HEK293 (cell line): ENCODE data around the gene CELF1.
A peak's percentile ranks its signal among the peaks of the same experiment; 100 is the strongest.

ENCODE experiments used
- CTCF ChIA-PET: fragments of 350-600 bp; formaldehyde crosslinking; extraction: SDS; loops from one replicate; lab custom pipeline; 2021; ENCODE audit warnings: antibody characterized with exemption; lab: Yijun Ruan, JAX
- POLR2A ChIA-PET: fragments of 300-600 bp; formaldehyde crosslinking; extraction: SDS; loops from one replicate; lab custom pipeline; 2020; ENCODE audit warnings: antibody characterized with exemption, inconsistent platforms; lab: Yijun Ruan, JAX
- H3K27ac ChIP-seq: fragments of 200-500 bp; sonication (Bioruptor generic); 2 replicates; pipeline ENCODE4 v1.5.1; 2014; ENCODE audit warnings: low read depth, low read length, control low read depth, inconsistent platforms; ENCODE audit errors: extremely low read depth
- H3K36me3 ChIP-seq, 2 experiments: fragments of 200-500 bp in 1 of 2; sonication (Bioruptor generic) in 1 of 2; 1 replicate in 1 of 2; 2 replicates in 1 of 2; pipeline ENCODE4 v1.5.1; 2014 to 2017; ENCODE audit warnings: inconsistent platforms in 2 of 2, low read length in 2 of 2; ENCODE audit not compliant: control insufficient read depth in 2 of 2, insufficient read depth in 1 of 2
- H3K4me1 ChIP-seq: fragments of 200-500 bp; sonication (Bioruptor generic); 2 replicates; pipeline ENCODE4 v1.5.1; 2014; ENCODE audit warnings: mild to moderate bottlenecking, low read length, inconsistent platforms; ENCODE audit not compliant: control insufficient read depth, insufficient read depth
- H3K4me3 ChIP-seq: 2 replicates; pipeline ENCODE4 v1.5.1; 2011; ENCODE audit warnings: low read depth, mild to moderate bottlenecking, control low read depth, low read length, moderate library complexity
- H3K9me3 ChIP-seq: fragments of 200-500 bp; sonication (Bioruptor generic); 2 replicates; pipeline ENCODE4 v1.5.1; 2014; ENCODE audit warnings: low read depth, low read length, inconsistent platforms; ENCODE audit not compliant: control insufficient read depth, insufficient read depth
- BCL11A ChIP-seq: fragments of 450-650 bp; formaldehyde crosslinking; IDR thresholded peaks from 2 replicates; pipeline ENCODE4 v1.5.1; 2016; ENCODE audit warnings: low read depth, missing biosample characterization, missing genetic modification characterization
- EGR2 ChIP-seq: fragments of 450-650 bp; formaldehyde crosslinking; IDR thresholded peaks from 2 replicates; pipeline ENCODE4 v1.5.1; 2016; ENCODE audit warnings: low read depth, missing biosample characterization, missing genetic modification characterization
- GFI1B ChIP-seq: fragments of 450-650 bp; formaldehyde crosslinking; IDR thresholded peaks from 2 replicates; pipeline ENCODE4 v1.5.1; 2016; ENCODE audit warnings: missing biosample characterization, missing genetic modification characterization
- GLIS2 ChIP-seq: fragments of 450-650 bp; formaldehyde crosslinking; IDR thresholded peaks from 2 replicates; pipeline ENCODE4 v1.5.1; 2016; ENCODE audit warnings: missing biosample characterization, missing genetic modification characterization
- KLF1 ChIP-seq: fragments of 450-650 bp; formaldehyde crosslinking; IDR thresholded peaks from 2 replicates; pipeline ENCODE4 v1.5.1; 2016; ENCODE audit warnings: missing biosample characterization, missing genetic modification characterization
- WT1 ChIP-seq: fragments of 450-650 bp; formaldehyde crosslinking; IDR thresholded peaks from 2 replicates; pipeline ENCODE4 v1.5.1; 2016; ENCODE audit warnings: missing biosample characterization, missing genetic modification characterization
- ZBTB17 ChIP-seq: fragments of 450-650 bp; formaldehyde crosslinking; IDR thresholded peaks from 2 replicates; pipeline ENCODE4 v1.5.1; 2016; ENCODE audit warnings: missing biosample characterization, missing genetic modification characterization
- ZBTB7A ChIP-seq: fragments of 450-650 bp; formaldehyde crosslinking; IDR thresholded peaks from 2 replicates; pipeline ENCODE4 v1.5.1; 2016; ENCODE audit warnings: low read depth, missing biosample characterization, missing genetic modification characterization
- ZNF169 ChIP-seq: fragments of 450-650 bp; formaldehyde crosslinking; IDR thresholded peaks from 2 replicates; pipeline ENCODE4 v1.5.1; 2016; ENCODE audit warnings: missing biosample characterization, missing genetic modification characterization
- ZNF239 ChIP-seq: fragments of 450-650 bp; formaldehyde crosslinking; IDR thresholded peaks from 2 replicates; pipeline ENCODE4 v1.5.1; 2016; ENCODE audit warnings: missing biosample characterization, missing genetic modification characterization
- ZNF248 ChIP-seq: fragments of 450-650 bp; formaldehyde crosslinking; IDR thresholded peaks from 2 replicates; pipeline ENCODE4 v1.5.1; 2017; ENCODE audit warnings: missing biosample characterization, missing genetic modification characterization
- ZNF426 ChIP-seq: fragments of 450-650 bp; formaldehyde crosslinking; IDR thresholded peaks from 2 replicates; pipeline ENCODE4 v1.5.1; 2017; ENCODE audit warnings: missing biosample characterization, missing genetic modification characterization, mild to moderate bottlenecking, inconsistent platforms, moderate library complexity
- ZNF549 ChIP-seq: fragments of 450-650 bp; IDR thresholded peaks from 2 replicates; pipeline ENCODE4 v1.5.1; 2018; ENCODE audit warnings: missing biosample characterization, missing genetic modification characterization, mild to moderate bottlenecking, inconsistent platforms, moderate library complexity
- ZNF785 ChIP-seq: fragments of 450-650 bp; formaldehyde crosslinking; IDR thresholded peaks from 2 replicates; pipeline ENCODE4 v1.5.1; 2016; ENCODE audit warnings: missing biosample characterization, missing genetic modification characterization
- ZNF843 ChIP-seq: fragments of 450-650 bp; formaldehyde crosslinking; IDR thresholded peaks from 2 replicates; pipeline ENCODE4 v1.5.1; 2016; ENCODE audit warnings: missing biosample characterization, missing genetic modification characterization
- TF ChIP-seq, protein P1 (sequence below): fragments of 450-650 bp; formaldehyde crosslinking; conservative IDR thresholded peaks from 2 replicates; pipeline ENCODE4 v1.5.1; 2016; ENCODE audit warnings: low read depth, missing biosample characterization, missing genetic modification characterization
- TF ChIP-seq, protein P2 (sequence below): fragments of 450-650 bp; formaldehyde crosslinking; IDR thresholded peaks from 2 replicates; pipeline ENCODE4 v1.5.1; 2016; ENCODE audit warnings: missing biosample characterization, missing genetic modification characterization
- TF ChIP-seq, protein P3 (sequence below): fragments of 450-650 bp; formaldehyde crosslinking; IDR thresholded peaks from 2 replicates; pipeline ENCODE4 v1.5.1; 2016; ENCODE audit warnings: missing biosample characterization, missing genetic modification characterization
- TF ChIP-seq, protein P4 (sequence below): fragments of 450-650 bp; formaldehyde crosslinking; IDR thresholded peaks from 2 replicates; pipeline ENCODE4 v1.5.1; 2016; ENCODE audit warnings: missing biosample characterization, missing genetic modification characterization
- TF ChIP-seq, protein P5 (sequence below): fragments of 450-650 bp; formaldehyde crosslinking; IDR thresholded peaks from 2 replicates; pipeline ENCODE4 v1.5.1; 2016; ENCODE audit warnings: missing biosample characterization, missing genetic modification characterization

Gene CELF1

DNA sequence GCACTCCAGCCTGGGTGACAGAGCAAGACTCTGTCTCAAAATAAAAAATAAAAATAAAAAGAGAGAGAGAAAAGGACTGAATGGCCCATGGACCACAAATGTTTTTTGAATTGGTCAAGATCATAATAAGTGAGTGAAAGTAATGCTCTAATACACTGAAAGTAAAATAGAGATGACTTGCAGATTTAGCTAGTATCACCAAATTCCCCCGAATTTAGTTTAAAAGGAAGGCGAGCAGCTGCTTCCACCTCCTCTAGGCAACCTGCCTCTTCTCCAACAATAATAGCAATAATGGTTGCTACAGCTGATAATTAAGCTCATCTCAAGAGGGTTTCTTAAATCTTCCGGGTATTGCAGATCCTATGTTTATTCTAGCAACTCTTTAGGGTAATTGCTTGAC is 36.8 kb downstream of the CELF1 start:
- H3K36me3 ChIP-seq, result no peaks in the 10 kb centered on the region
- H3K27ac ChIP-seq, result no peak overlapping the region
- H3K9me3 ChIP-seq, result no peaks in the 10 kb centered on the region
- CTCF ChIA-PET, result interaction anchor here (0.7 to 0.8 kb wide), 3 partner anchors 23 to 575 kb away, joined by 3 to 4 read pairs (median 3); no protein-coding TSS in a partner anchor
- TF ChIP-seq ZBTB7A (tag by site-specific recombination), result no peak
- TF ChIP-seq ZNF426 (tag by site-specific recombination), result no peak
- TF ChIP-seq, protein P1, sequence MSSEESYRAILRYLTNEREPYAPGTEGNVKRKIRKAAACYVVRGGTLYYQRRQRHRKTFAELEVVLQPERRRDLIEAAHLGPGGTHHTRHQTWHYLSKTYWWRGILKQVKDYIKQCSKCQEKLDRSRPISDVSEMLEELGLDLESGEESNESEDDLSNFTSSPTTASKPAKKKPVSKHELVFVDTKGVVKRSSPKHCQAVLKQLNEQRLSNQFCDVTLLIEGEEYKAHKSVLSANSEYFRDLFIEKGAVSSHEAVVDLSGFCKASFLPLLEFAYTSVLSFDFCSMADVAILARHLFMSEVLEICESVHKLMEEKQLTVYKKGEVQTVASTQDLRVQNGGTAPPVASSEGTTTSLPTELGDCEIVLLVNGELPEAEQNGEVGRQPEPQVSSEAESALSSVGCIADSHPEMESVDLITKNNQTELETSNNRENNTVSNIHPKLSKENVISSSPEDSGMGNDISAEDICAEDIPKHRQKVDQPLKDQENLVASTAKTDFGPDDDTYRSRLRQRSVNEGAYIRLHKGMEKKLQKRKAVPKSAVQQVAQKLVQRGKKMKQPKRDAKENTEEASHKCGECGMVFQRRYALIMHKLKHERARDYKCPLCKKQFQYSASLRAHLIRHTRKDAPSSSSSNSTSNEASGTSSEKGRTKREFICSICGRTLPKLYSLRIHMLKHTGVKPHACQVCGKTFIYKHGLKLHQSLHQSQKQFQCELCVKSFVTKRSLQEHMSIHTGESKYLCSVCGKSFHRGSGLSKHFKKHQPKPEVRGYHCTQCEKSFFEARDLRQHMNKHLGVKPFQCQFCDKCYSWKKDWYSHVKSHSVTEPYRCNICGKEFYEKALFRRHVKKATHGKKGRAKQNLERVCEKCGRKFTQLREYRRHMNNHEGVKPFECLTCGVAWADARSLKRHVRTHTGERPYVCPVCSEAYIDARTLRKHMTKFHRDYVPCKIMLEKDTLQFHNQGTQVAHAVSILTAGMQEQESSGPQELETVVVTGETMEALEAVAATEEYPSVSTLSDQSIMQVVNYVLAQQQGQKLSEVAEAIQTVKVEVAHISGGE, result no peak
- no peak for TF ChIP-seq ZNF248 (tag by site-specific recombination)
- no peak for TF ChIP-seq ZNF549 (tag by site-specific recombination)
- TF ChIP-seq KLF1, result no peak
- TF ChIP-seq, protein P2, sequence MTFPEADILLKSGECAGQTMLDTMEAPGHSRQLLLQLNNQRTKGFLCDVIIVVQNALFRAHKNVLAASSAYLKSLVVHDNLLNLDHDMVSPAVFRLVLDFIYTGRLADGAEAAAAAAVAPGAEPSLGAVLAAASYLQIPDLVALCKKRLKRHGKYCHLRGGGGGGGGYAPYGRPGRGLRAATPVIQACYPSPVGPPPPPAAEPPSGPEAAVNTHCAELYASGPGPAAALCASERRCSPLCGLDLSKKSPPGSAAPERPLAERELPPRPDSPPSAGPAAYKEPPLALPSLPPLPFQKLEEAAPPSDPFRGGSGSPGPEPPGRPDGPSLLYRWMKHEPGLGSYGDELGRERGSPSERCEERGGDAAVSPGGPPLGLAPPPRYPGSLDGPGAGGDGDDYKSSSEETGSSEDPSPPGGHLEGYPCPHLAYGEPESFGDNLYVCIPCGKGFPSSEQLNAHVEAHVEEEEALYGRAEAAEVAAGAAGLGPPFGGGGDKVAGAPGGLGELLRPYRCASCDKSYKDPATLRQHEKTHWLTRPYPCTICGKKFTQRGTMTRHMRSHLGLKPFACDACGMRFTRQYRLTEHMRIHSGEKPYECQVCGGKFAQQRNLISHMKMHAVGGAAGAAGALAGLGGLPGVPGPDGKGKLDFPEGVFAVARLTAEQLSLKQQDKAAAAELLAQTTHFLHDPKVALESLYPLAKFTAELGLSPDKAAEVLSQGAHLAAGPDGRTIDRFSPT, result no peak
- TF ChIP-seq, all 188 proteins: peak for 0
- POLR2A ChIA-PET, result interaction anchor here (0.7 to 1.0 kb wide), 2 partner anchors 61 to 162 kb away, joined by 4 read pairs; no protein-coding TSS in a partner anchor
- Histone ChIP-seq H3K4me3 (no peak overlapping the region), H3K4me1 (peaks cover 23% of the 10 kb centered on the region)

DNA sequence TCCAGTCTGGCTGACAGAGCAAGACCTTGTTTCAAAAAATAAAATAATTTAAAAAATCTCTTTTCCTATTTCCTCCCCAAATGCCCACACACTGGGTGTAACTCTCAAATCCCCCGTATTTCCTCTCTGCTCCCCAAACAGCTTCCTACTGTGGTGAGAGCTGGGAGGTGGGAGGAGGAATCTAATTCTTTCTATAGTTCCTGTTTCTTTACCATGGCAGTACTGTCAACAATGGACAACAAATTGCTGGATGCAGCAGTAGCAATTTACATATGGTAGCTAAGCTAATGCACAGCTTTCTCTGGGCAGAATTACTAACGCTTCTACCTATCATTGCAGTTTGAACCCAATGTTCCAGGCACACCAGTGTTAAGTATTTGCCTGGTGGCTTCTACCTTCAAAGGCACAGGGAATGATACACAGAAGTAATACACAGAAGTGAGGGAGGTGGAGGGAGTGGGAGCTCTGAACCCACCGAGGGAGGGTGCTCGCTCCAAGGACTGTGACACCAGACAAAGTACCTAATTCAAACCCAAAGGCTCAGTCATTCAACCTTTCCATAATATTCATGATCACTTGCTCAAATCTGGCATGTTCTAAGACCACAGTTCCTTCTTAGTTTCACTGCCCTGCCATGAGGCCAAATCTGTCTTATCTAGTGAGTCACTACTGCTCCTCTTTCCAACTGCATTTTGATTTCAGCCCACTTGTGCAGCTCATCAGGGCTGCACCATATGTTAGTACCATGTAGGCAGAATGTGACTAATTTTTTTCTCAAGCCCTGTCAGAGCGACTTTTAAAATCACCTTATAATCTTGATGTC is 37.9 kb downstream of the CELF1 start:
- ChIA-PET POLR2A (no interaction called here), CTCF (interaction anchor here (1.1 kb wide), 1 partner anchor 62 kb away, joined by 3 read pairs; no protein-coding TSS in a partner anchor)
- H3K4me3 ChIP-seq, result no peak overlapping the region
- H3K9me3 ChIP-seq, result no peaks in the 10 kb centered on the region
- no peak overlapping the region for H3K27ac ChIP-seq
- no peaks in the 10 kb centered on the region for H3K36me3 ChIP-seq
- H3K4me1 ChIP-seq, result peaks cover 23% of the 10 kb centered on the region
- TF ChIP-seq, protein P3, sequence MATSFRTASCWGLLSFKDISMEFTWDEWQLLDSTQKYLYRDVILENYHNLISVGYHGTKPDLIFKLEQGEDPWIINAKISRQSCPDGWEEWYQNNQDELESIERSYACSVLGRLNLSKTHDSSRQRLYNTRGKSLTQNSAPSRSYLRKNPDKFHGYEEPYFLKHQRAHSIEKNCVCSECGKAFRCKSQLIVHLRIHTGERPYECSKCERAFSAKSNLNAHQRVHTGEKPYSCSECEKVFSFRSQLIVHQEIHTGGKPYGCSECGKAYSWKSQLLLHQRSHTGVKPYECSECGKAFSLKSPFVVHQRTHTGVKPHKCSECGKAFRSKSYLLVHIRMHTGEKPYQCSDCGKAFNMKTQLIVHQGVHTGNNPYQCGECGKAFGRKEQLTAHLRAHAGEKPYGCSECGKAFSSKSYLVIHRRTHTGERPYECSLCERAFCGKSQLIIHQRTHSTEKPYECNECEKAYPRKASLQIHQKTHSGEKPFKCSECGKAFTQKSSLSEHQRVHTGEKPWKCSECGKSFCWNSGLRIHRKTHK, result no peak
- TF ChIP-seq ZNF843 (no peak), ZNF785 (tag by site-specific recombination) (no peak), WT1 (tag by site-specific recombination) (no peak), GFI1B (tag by site-specific recombination) (peak; percentile 67), GLIS2 (no peak), EGR2 (tag by site-specific recombination) (0 out of 2 replicates have a peak, but pooled peaks have one; percentile 6), ZNF239 (tag by site-specific recombination) (no peak), BCL11A (tag by site-specific recombination) (no peak), ZBTB17 (tag by site-specific recombination) (0 out of 2 replicates have a peak, but pooled peaks have one; percentile 33), ZNF169 (tag by site-specific recombination) (no peak)
- TF ChIP-seq, protein P4, sequence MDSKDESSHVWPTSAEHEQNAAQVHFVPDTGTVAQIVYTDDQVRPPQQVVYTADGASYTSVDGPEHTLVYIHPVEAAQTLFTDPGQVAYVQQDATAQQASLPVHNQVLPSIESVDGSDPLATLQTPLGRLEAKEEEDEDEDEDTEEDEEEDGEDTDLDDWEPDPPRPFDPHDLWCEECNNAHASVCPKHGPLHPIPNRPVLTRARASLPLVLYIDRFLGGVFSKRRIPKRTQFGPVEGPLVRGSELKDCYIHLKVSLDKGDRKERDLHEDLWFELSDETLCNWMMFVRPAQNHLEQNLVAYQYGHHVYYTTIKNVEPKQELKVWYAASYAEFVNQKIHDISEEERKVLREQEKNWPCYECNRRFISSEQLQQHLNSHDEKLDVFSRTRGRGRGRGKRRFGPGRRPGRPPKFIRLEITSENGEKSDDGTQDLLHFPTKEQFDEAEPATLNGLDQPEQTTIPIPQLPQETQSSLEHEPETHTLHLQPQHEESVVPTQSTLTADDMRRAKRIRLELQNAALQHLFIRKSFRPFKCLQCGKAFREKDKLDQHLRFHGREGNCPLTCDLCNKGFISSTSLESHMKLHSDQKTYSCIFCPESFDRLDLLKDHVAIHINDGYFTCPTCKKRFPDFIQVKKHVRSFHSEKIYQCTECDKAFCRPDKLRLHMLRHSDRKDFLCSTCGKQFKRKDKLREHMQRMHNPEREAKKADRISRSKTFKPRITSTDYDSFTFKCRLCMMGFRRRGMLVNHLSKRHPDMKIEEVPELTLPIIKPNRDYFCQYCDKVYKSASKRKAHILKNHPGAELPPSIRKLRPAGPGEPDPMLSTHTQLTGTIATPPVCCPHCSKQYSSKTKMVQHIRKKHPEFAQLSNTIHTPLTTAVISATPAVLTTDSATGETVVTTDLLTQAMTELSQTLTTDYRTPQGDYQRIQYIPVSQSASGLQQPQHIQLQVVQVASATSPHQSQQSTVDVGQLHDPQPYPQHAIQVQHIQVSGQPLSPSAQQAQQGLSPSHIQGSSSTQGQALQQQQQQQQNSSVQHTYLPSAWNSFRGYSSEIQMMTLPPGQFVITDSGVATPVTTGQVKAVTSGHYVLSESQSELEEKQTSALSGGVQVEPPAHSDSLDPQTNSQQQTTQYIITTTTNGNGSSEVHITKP, result peak; percentile 60
- TF ChIP-seq, protein P5, sequence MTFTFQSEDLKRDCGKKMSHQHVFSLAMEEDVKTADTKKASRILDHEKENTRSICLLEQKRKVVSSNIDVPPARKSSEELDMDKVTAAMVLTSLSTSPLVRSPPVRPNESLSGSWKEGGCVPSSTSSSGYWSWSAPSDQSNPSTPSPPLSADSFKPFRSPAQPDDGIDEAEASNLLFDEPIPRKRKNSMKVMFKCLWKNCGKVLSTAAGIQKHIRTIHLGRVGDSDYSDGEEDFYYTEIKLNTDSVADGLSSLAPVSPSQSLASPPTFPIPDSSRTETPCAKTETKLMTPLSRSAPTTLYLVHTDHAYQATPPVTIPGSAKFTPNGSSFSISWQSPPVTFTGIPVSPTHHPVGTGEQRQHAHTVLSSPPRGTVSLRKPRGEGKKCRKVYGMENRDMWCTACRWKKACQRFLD (tag by site-specific recombination), result no peak
